ENCODE data around the gene SNTG2.
"Not testable (repeated sequence)": the region's sequence is repeated elsewhere in the genome, so short reads cannot be mapped to it uniquely, and the experiment has no call there.

The SNTG2 gene

DNA sequence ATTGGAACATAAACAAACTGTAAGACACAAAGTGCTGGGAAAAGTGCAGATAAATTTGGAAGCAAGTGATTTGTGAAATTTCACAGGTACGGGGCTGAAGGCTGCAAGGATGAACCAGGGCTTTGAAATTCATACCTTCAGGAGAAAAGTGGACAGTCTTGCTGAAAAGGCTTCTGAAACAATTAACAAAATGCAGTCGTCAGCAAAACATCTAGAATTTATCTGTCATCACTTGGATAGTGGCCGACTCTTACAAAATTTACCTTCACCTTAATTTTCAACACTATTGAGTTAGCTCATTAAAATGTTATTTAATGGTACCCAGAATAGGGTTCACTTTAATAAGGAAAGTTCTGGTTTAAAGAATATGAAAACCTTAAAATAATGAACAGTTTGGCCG, 138.3 kb downstream of the SNTG2 start:
- no peak for DNase-seq (ENCODE audit: low read depth in 2 of 2, low spot score in 1 of 2)

DNA sequence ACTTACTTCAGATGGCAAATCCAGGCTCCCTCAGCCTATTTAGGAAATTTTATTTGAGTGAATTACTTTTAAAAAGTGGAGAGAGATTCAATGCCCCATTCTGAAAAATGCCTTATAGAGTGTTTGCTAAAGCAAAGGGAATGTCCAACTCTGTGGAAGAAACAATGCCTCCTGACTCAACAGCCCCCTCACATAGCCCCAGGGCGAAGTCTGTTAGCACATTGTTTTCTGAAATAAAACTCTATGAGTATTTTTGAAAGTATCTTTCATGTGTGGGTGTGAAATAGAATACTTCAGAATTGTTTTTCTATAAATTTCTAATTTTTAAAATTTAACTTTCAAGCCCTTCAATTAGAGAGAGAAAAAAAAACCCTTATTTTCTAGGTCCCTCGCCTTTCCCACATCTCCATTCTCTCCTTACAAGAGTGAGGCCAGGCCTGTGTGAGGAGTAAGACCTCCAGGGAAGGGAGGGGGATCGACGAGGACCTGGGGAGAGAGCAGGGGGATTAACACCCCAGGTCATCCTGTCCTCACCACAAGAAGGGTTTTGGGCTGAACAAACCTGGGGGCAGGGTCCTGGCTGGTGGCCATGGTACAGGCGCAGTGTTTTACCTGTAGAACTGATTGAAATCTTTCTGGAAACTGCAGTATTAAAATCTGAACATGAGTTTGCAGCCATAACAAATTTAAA, 141.4 kb downstream of the SNTG2 start:
- no peak for DNase-seq (ENCODE audit: low read depth in 2 of 2, low spot score in 1 of 2)

DNA sequence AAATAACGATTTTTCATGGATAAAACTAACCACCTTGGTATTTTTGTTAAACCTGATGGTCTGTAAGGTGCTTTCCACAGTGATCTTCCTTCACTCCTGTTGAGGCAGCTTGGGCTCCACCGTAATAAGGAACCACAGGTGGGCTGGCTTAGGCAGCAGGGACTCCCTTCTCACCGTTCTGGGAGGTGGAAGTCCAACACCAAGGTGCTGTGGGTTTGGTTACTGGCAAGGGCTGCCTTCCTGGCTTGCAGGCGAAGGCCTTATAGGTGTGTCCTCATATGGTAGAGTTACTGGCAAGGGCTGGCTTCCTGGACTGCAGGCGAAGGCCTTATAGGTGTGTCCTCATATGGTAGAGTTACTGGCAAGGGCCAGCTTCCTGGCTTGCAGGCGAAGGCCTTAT, 143.0 kb downstream of the SNTG2 start:
- DNase-seq (ENCODE audit: low read depth in 2 of 2, low spot score in 1 of 2): not testable (repeated sequence)

DNA sequence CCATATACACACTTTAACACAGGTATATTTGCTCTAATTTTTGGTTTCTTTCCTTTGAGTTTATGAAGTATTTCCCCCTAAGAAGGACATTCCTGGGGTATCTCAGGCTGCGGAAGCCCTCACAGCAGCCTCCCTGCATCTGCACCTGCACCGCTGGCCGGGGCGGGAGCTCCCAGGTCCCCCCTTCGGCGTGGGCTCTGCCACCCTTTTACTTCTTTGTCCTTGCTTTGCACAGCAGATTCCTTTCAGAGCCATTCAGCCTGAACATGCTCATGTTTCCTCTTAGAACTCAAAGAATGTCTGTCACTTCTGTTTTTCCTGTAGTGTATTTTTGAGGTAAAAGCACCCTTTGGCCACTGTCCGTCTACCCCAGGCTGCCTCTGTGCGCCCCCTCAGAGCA, 146.5 kb downstream of the SNTG2 start:
- no peak for DNase-seq (ENCODE audit: low read depth in 2 of 2, low spot score in 1 of 2)

DNA sequence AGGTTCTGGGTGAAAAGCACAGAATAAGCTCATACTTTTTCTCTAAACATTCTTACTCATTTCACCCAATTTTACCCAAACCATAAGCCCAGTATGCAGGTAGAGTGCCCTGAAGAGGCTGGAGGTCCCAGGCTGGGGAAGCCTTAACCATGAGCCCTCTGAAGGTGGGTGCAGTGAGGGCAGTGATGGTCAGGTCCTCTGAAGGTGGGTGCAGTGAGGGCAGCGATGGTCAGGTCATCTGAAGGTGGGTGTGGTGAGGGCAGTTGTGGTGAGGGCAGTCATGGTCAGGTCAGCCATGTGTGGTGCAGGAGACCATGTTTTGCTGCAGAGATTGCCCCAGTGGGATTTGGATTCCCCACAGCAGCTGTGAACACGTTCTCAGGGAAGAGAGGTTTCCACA, 148.8 kb downstream of the SNTG2 start:
- no peak for DNase-seq (ENCODE audit: low read depth in 2 of 2, low spot score in 1 of 2)

DNA sequence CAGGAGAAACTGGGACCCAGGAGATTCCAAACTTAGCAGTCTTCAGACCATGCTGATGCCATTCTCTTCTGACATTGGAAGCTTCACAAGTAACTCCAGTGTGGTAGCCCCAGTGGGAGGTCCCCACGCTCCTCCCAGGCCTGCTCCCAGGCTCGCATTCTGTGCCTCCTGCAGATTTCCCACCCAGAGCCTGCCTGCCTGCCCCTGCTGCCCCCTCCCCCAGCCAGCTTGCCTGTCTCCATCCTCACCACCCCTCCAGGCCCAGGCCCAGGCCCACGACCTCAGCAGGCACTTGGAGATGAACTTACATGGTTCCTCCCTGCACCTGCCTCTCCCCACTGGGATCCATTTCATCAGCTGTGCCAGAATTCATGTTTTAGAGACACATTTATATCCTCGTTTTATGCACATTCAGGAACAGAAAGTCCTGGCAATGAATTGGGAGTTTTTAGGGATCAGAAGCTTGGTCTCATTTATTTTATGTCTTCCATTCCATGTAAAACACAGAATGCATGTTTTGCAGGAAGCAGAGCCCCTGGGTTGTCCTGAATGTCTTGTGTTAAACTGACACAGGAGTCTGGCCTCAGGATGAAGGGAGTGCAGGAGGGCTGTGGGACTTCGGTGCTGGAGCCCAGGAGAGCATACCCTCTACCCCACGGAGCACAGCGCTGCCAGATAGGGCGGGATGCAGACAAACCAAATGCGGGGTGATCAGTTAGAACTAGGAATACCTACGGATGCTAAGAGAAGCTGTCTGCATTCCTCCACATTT, 150.5 kb downstream of the SNTG2 start:
- DNase-seq (ENCODE audit: low read depth in 2 of 2, low spot score in 1 of 2): no peak

DNA sequence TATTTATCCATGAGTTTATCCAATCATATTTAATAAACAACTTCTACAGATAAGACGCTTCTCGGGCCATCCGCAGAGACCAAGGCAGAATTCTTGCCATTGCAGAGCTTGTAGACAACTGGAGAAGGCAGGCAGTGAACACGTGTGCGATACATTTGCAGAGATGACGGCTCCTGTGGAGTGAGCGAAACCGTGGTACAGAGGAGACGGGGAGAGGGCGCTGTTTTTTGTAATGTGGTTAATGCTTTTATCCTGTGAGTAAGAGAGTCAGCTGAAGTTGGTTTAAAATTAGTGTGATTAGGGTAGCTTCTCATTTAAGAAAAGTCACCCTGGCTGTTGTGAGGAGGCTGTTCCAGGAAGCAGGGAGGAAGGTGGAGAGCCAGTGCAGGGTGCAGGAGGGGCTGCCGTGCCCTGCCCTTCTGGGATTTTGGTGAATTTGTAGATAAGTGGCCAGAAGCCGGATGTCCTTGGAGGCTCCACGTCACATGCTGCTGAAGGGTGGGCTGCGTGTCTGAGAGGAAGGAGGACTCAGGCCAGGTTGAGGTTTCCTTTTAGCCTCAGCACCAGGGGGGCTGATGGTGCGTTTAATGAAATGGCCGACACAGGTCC, 151.4 kb downstream of the SNTG2 start:
- DNase-seq (ENCODE audit: low read depth in 2 of 2, low spot score in 1 of 2): no peak

DNA sequence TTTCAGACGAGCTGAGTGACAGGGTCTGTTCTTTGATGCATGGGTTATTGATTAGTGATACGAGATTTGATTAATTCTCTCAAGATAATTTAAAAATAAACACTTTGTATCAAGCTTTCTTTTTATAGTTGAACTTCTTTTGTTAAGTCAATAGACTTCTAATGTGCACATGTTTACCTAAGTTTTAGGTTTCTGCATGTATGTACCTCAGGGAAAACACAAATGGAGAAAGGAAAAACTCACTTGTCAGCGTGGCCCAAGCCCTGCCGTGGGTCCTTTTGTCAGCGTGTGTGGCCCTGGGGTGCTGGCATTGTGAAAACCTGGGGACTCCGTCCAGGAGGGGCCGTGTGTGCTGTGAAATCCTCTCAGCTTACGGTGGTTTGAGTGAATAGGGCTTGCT, 153.7 kb downstream of the SNTG2 start:
- DNase-seq (ENCODE audit: low read depth in 2 of 2, low spot score in 1 of 2): no peak

DNA sequence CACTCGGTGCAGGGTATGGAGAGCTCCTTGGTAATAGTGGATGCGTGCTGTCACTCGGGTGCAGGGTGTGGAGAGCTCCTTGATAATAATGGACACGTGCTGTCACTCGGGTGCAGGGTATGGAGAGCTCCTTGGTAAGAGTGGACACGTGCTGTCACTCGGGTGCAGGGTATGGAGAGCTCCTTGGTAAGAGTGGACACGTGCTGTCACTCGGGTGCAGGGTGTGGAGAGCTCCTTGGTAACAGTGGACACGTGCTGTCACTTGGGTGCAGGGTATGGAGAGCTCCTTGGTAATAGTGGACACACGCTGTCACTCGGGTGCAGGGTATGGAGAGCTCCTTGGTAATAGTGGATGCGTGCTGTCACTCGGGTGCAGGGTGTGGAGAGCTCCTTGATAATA, 155.7 kb downstream of the SNTG2 start:
- not testable (repeated sequence) for DNase-seq (ENCODE audit: low read depth in 2 of 2, low spot score in 1 of 2)

DNA sequence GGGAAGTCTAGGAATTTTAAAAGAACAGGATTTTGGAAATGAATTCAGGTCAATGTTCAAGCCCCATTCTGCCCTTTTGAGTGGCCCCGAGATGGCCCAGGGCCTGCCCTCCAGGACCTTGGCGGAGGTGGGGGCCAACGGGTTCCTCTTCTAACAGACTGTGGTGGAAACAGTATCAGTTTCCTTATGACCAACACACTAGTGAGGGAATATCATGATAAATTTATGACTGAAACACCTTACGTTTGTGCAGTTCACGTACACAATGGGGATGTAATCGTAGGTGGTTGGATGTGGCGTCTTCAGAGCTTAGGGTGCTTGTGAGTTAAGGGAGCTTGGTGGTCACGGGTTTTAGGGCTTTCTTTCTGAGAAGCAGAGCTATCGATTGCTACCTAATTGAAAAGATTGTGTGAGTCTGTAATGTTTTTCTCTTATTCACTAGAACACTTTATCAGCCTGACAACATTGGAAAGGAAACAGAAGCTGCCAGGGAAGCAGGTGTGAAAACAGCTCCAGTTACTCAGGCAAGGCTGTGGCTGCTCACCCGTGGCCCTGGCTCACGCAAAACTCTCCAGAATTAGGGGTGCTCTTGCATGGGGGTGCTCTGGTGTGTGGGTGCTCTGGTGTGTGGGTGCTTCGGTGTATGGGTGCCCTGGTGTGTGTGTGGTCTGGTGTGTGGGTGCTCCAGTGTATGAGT, 165.3 kb downstream of the SNTG2 start:
- DNase-seq (ENCODE audit: low read depth in 2 of 2, low spot score in 1 of 2): no peak

DNA sequence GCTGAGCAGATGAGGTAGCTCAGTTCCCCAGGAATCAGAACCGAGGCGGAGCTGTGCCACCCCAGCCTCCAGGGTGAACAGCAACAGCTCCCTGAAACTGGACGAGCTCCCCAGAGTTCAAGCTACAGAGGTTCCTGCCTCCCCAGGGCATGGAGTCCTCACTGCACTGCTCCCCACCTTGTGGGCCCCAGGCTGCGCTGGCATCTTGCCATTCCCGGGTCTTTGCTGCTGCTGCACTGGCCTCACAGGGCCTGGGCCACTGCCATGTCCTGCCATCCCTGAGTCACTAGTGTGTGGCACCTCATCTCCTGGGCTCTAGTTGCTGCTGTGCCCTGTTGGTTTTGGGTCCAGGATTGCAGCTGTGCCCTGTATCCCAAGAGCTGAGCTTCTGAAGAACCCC, 166.9 kb downstream of the SNTG2 start:
- DNase-seq (ENCODE audit: low read depth in 2 of 2, low spot score in 1 of 2): no peak

DNA sequence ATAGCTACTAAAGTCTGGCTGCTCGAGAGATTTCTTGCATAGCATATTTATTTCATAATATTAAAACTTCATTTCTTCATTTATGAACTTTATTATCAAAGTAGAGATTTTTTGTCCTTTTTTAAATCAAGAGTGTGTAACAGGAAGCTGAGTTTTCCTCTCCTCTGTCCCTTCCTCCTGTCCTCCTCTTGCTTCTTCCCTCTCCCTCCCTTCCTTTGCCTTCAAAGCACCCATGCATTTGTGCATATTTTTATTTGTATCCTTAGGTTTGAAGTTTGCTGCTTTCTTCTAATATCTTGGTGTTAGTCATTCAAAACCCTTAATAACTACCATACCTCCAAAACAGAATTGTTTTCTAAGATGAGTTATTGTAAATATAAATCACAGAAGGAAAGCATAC, 174.6 kb downstream of the SNTG2 start:
- no peak for DNase-seq (ENCODE audit: low read depth in 2 of 2, low spot score in 1 of 2)

DNA sequence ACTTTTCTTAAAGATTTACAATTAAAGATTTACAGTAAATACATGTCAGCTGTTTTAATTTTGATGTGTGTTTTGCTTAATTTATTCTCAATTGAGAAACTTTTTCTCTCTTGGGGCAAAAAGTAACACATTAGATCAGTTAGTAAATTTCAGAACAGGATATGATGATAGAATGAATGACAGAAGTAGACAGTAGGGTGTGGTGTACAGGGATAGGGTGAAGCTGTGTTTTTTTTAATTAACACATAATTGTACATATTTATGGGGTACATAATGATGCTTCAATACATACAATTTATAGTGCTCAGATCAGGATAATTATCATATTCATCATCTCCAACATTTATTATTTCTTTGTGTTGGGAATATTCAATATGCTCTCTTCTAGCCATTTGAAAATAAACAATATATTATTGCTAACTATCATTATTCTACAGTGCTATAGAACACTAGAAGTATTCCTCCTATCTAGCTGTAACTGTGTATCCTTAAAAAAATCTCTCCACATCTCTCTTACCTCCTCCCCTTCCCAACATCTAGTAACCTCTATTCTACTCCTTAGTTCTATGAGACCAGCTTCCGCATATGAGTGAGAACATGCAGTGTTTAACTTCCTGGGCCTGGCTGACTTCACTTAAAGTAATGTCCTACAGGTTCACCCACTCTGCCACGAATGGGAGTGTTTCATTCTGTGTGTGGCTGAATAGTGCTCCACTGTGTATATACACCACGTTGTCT, 175.2 kb downstream of the SNTG2 start:
- no peak for DNase-seq (ENCODE audit: low read depth in 2 of 2, low spot score in 1 of 2)

DNA sequence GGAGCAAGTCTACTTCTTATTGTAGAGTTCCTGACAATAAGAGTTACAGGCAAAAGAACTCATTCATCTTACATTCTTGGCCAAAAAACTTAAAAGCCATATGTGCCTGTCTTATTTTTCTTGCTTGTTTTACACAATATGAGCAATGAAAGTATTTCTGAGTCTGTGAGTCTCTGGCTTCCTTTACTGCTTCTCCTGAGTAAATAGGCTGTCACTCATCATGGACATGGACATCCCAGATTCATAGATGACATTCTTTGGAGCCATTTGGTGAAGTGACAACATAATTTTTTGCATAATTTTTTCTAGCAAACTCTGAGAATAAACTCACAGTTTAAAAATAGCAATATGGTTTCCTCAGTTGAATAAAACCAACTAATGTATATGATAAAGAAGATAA, 179.3 kb downstream of the SNTG2 start:
- DNase-seq (ENCODE audit: low read depth in 2 of 2, low spot score in 1 of 2): no peak

DNA sequence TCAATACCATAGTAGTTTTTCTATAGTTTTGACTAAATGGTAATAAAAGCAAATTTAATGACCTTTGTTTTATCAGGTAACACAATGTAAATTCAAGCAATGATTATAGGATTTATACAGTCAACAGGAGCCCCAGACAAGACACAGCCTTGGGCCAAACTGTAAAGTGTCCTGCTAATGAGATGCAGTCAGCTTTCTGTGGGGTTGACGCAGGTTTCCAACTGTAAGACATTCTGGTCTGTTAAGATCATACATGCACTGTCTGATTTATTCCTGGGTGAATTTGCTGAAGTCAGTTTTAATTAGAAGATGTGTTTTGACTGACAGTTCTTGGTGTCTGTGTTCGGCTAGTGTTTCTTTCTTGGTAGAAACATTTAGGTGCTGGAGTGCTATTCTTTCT, 180.3 kb downstream of the SNTG2 start:
- DNase-seq (ENCODE audit: low read depth in 2 of 2, low spot score in 1 of 2): no peak

DNA sequence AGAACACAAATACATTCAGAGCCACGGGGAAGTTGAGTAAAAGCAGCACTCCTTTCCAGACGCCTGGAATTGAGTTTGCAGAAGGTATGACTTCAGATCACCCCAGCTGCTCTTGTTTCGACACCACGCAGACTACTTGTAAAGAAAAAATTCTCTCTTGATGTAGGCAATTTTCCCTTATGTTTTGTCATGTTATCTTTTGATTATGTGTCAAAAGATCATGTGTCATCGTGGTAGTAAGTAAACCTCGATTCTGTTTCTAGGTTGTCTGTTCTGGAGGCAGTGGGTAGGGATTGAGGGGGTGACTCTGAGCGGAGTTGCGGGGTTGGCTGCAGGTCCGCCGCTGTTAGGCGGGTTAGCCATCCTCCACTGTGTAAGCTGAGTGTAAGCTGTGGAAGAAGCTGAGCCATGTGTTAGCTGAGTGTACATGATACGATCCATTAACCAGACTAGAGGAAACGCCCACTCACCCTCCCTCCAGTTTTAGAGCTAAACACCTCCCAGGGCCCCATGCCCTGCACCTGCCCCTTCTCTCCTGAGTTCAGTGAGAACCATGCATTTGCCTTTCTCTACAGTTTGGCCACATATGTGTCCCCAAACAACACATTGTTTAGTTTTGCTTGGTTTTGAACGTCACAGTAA, 181.8 kb downstream of the SNTG2 start:
- DNase-seq (ENCODE audit: low read depth in 2 of 2, low spot score in 1 of 2): no peak

DNA sequence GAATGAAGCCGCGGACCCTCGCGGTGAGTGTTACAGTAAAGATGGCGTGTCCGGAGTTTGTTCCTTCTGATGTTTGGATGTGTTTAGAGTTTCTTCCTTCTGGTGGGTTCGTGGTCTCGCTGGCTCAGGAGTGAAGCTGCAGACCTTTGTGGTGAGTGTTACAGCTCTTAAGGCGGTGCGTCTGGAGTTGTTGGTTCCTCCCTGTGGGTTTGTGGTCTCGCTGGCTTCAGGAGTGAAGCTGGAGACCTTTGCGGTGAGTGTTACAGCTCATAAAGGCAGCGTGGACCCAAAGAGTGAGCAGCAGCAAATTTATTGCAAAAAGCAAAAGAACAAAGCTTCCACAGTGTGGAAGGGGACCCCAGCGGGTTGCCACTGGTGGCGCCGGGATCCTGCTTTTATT, 183.2 kb downstream of the SNTG2 start:
- DNase-seq (ENCODE audit: low read depth in 2 of 2, low spot score in 1 of 2): not testable (repeated sequence)

DNA sequence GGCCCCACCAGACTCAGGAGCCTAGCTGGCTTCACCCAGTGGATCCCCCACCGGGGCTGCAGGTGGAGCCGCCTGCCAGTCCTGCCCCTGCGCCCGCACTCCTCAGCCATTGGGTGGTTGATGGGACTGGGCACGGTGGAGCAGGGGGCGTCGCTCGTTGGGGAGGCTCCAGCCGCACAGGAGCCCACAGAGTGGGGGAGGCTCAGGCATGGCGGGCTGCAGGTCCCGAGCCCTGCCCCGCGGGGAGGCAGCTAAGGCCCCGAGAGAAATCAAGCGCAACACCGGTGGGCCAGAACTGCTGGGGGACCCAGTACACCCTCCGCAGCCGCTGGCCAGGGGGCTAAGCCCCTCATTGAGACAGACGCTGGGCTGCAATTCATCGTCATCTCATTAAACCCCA, 184.0 kb downstream of the SNTG2 start:
- DNase-seq (ENCODE audit: low read depth in 2 of 2, low spot score in 1 of 2): no peak

DNA sequence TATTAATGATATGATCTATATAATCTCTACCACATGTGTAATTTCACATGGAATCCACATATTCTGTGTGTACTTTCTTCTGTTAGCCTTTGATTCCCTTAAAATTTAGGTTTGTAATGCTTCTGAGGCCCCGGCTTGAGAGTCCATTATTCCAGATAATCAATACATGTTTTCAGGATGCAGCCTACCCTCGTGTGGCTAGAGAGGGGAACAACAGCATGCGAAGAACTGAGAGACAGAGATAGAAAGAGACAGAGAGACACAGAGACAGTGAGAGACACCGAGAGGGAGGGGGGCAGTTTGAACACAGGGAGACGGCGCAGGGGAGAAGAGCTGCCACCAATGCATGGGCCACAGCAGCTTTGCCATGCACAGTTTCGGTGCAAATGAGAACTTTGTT, 185.4 kb downstream of the SNTG2 start:
- DNase-seq (ENCODE audit: low read depth in 2 of 2, low spot score in 1 of 2): no peak

DNA sequence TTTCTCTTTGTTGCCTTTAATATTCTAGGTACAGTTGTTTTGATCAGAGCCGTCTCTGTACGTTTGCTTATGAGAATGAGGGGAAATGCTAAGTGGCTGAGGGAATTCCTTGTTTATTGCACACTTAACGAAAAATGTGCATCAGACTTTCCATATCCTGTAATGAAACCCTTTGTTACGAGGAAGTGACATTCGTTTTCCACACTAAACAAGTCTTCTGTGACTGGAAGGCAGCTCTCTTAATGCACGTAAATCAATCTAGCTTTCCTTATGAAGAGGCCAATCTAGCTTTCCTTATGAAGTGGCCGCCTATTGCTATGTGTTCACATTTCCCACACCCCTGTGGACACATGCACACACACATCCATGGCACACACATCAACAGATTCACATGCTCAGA, 186.2 kb downstream of the SNTG2 start:
- DNase-seq (ENCODE audit: low read depth in 2 of 2, low spot score in 1 of 2): no peak

DNA sequence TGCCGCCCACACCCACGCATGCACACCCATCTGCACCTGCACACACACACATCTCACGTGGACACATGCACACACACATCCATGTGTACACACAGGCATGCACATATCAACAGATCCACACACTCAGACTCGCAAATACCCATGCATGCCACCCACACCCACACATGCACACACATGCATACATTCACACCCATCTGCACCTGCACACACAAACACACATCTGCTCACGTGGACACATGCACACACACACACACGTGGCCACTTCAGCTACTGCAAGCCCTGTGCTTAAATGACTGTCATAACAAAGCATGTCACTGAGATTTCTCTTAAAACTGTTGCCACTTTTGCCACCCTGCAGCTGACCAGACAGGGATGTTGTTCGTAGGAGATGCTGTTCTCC, 186.6 kb downstream of the SNTG2 start:
- DNase-seq (ENCODE audit: low read depth in 2 of 2, low spot score in 1 of 2): no peak

Data from stimulated activated CD8-positive, alpha-beta memory T cell treated with anti-CD3 and anti-CD28 coated beads, Interleukin-4, amount 100 ng/mL, for 4 hours (primary cell).